Measurements from ENCODE around the gene WNT5A. TPM values are rescaled to one million over a fixed set of nuclear protein-coding genes. Genes with fewer than 3 reads are reported as not detected.

The WNT5A gene
- not detected for polyA plus RNA-seq

- peaks cover 0 to 4% (median 0%) of the 10 kb centered on the region in 3 donors for H3K36me3 Mint-ChIP-seq
- peaks cover 1 to 14% (median 4%) of the 10 kb centered on the region in 6 donors for H3K9me3 Mint-ChIP-seq
- H3K4me1 Mint-ChIP-seq: peaks cover 0 to 1% of the 10 kb centered on the region in 2 donors
- H3K27me3 Mint-ChIP-seq (ENCODE audit: low read depth in 3 of 3): peaks cover 11 to 27% (median 19%) of the 10 kb centered on the region in 3 donors
- H3K27ac Mint-ChIP-seq: no peak within 1 kb of the TSS
- DNase-seq: no peak
- peak within 1 kb of the TSS in 1 of 5 donors; percentile 38 for H3K4me3 Mint-ChIP-seq
Measured at GRCh38 chr3:55486857-55487380, at the start of gene WNT5A. Gene WNT5A, minus strand, starts transcription at chr3:55487306. Its CDS starts 321 bp downstream, at chr3:55486985.

- H3K36me3 Mint-ChIP-seq: no peaks in the 10 kb centered on the region
- no peak for DNase-seq
- H3K27me3 Mint-ChIP-seq (ENCODE audit: low read depth in 3 of 3): peaks cover 0 to 2% (median 1%) of the 10 kb centered on the region in 3 donors
- H3K9me3 Mint-ChIP-seq: peaks cover 0 to 5% (median 0%) of the 10 kb centered on the region in 6 donors
- no peak overlapping the region for H3K4me3 Mint-ChIP-seq
- no peak overlapping the region for H3K27ac Mint-ChIP-seq
- no peaks in the 10 kb centered on the region for H3K4me1 Mint-ChIP-seq
Measured at GRCh38 chr3:55534876-55535275, 47.8 kb upstream of the WNT5A start.

- Mint-ChIP-seq H3K9me3 (peaks cover 0 to 5% (median 0%) of the 10 kb centered on the region in 6 donors), H3K4me1 (no peaks in the 10 kb centered on the region), H3K36me3 (no peaks in the 10 kb centered on the region), H3K27me3 (ENCODE audit: low read depth in 3 of 3) (peaks cover 0 to 2% (median 1%) of the 10 kb centered on the region in 3 donors), H3K27ac (no peak overlapping the region), H3K4me3 (no peak overlapping the region)
- DNase-seq: no peak
Measured at GRCh38 chr3:55532806-55533205, 45.7 kb upstream of the WNT5A start.

GRCh38 chr3:55531321-55531720 is 44.2 kb upstream of the WNT5A start:
- no peaks in the 10 kb centered on the region for H3K4me1 Mint-ChIP-seq
- H3K36me3 Mint-ChIP-seq: no peaks in the 10 kb centered on the region
- H3K27me3 Mint-ChIP-seq (ENCODE audit: low read depth in 3 of 3): peaks cover 1 to 2% (median 2%) of the 10 kb centered on the region in 3 donors
- H3K9me3 Mint-ChIP-seq: peaks cover 0 to 9% (median 1%) of the 10 kb centered on the region in 6 donors
- H3K27ac Mint-ChIP-seq: no peak overlapping the region
- no peak for DNase-seq
- no peak overlapping the region for H3K4me3 Mint-ChIP-seq

GRCh38 chr3:55527361-55527760 is 40.3 kb upstream of the WNT5A start:
- Mint-ChIP-seq H3K4me3 (no peak overlapping the region), H3K4me1 (no peaks in the 10 kb centered on the region), H3K27me3 (ENCODE audit: low read depth in 3 of 3) (peaks cover 0 to 8% (median 0%) of the 10 kb centered on the region in 3 donors), H3K9me3 (peaks cover 0 to 9% (median 4%) of the 10 kb centered on the region in 6 donors), H3K36me3 (no peaks in the 10 kb centered on the region), H3K27ac (no peak overlapping the region)
- no peak for DNase-seq

- no peaks in the 10 kb centered on the region for H3K4me1 Mint-ChIP-seq
- no peaks in the 10 kb centered on the region for H3K36me3 Mint-ChIP-seq
- DNase-seq: no peak
- H3K27me3 Mint-ChIP-seq (ENCODE audit: low read depth in 3 of 3): peaks cover 0 to 8% (median 0%) of the 10 kb centered on the region in 3 donors
- no peak overlapping the region for H3K4me3 Mint-ChIP-seq
- no peak overlapping the region for H3K27ac Mint-ChIP-seq
- peaks cover 0 to 9% (median 4%) of the 10 kb centered on the region in 6 donors for H3K9me3 Mint-ChIP-seq
Measured at GRCh38 chr3:55526332-55527030, 39.4 kb upstream of the WNT5A start.

- H3K4me3 Mint-ChIP-seq: no peak overlapping the region
- H3K36me3 Mint-ChIP-seq: no peaks in the 10 kb centered on the region
- H3K9me3 Mint-ChIP-seq: peaks cover 0 to 9% (median 4%) of the 10 kb centered on the region in 6 donors
- no peaks in the 10 kb centered on the region for H3K4me1 Mint-ChIP-seq
- no peak for DNase-seq
- H3K27me3 Mint-ChIP-seq (ENCODE audit: low read depth in 3 of 3): peaks cover 0 to 8% (median 0%) of the 10 kb centered on the region in 3 donors
- no peak overlapping the region for H3K27ac Mint-ChIP-seq
Measured at GRCh38 chr3:55525436-55525835, 38.3 kb upstream of the WNT5A start.

- Mint-ChIP-seq H3K4me1 (no peaks in the 10 kb centered on the region), H3K9me3 (peaks cover 0 to 9% (median 4%) of the 10 kb centered on the region in 6 donors), H3K4me3 (peak overlapping the region in 1 of 5 donors; percentile 13), H3K27me3 (ENCODE audit: low read depth in 3 of 3) (peaks cover 0 to 8% (median 0%) of the 10 kb centered on the region in 3 donors), H3K27ac (no peak overlapping the region), H3K36me3 (no peaks in the 10 kb centered on the region)
- DNase-seq: no peak
Measured at GRCh38 chr3:55524565-55525244, 37.6 kb upstream of the WNT5A start.

GRCh38 chr3:55523471-55523870 is 36.4 kb upstream of the WNT5A start:
- Mint-ChIP-seq H3K9me3 (peaks cover 0 to 9% (median 4%) of the 10 kb centered on the region in 6 donors), H3K36me3 (no peaks in the 10 kb centered on the region), H3K27me3 (ENCODE audit: low read depth in 3 of 3) (peaks cover 0 to 8% (median 0%) of the 10 kb centered on the region in 3 donors), H3K4me1 (no peaks in the 10 kb centered on the region), H3K27ac (no peak overlapping the region), H3K4me3 (no peak overlapping the region)
- DNase-seq: no peak

GRCh38 chr3:55521738-55522421 is 34.8 kb upstream of the WNT5A start:
- H3K36me3 Mint-ChIP-seq: no peaks in the 10 kb centered on the region
- no peaks in the 10 kb centered on the region for H3K4me1 Mint-ChIP-seq
- H3K9me3 Mint-ChIP-seq: peaks cover 0 to 7% (median 1%) of the 10 kb centered on the region in 6 donors
- H3K27me3 Mint-ChIP-seq (ENCODE audit: low read depth in 3 of 3): peaks cover 0 to 10% (median 0%) of the 10 kb centered on the region in 3 donors
- no peak overlapping the region for H3K4me3 Mint-ChIP-seq
- no peak overlapping the region for H3K27ac Mint-ChIP-seq
- DNase-seq: no peak

GRCh38 chr3:55521064-55521737 is 34.1 kb upstream of the WNT5A start:
- no peak overlapping the region for H3K27ac Mint-ChIP-seq
- no peaks in the 10 kb centered on the region for H3K36me3 Mint-ChIP-seq

GRCh38 chr3:55519019-55519418 is 31.9 kb upstream of the WNT5A start:
- Mint-ChIP-seq H3K27me3 (ENCODE audit: low read depth in 3 of 3) (peaks cover 0 to 7% (median 0%) of the 10 kb centered on the region in 3 donors), H3K4me3 (no peak overlapping the region), H3K36me3 (no peaks in the 10 kb centered on the region), H3K9me3 (peaks cover 0 to 2% (median 0%) of the 10 kb centered on the region in 6 donors), H3K27ac (no peak overlapping the region), H3K4me1 (no peaks in the 10 kb centered on the region)
- DNase-seq: no peak

More at GRCh38 chr3:55521064-55521737, 34.1 kb upstream of the WNT5A start:
- peaks cover 0 to 7% (median 0%) of the 10 kb centered on the region in 3 donors for H3K27me3 Mint-ChIP-seq (ENCODE audit: low read depth in 3 of 3)
- H3K4me3 Mint-ChIP-seq: no peak overlapping the region
- no peaks in the 10 kb centered on the region for H3K4me1 Mint-ChIP-seq
- no peak for DNase-seq
- H3K9me3 Mint-ChIP-seq: peaks cover 0 to 7% (median 1%) of the 10 kb centered on the region in 6 donors

GRCh38 chr3:55518451-55518850 is 31.3 kb upstream of the WNT5A start:
- Mint-ChIP-seq H3K27me3 (ENCODE audit: low read depth in 3 of 3) (peaks cover 0 to 3% (median 0%) of the 10 kb centered on the region in 3 donors), H3K4me3 (no peak overlapping the region), H3K9me3 (peaks cover 0 to 3% (median 0%) of the 10 kb centered on the region in 6 donors), H3K27ac (no peak overlapping the region), H3K36me3 (no peaks in the 10 kb centered on the region), H3K4me1 (no peaks in the 10 kb centered on the region)
- no peak for DNase-seq

Measured in immature natural killer cell (primary cell).